ENCODE data around the gene RNF4.

- TF ChIP-seq GATAD2B (conservative IDR thresholded peaks at IDR 0.05; ENCODE audit: low read depth) (peak; percentile 86; the same call in 1 of the 2 replicates), BRCA1 (IDR thresholded peaks at IDR 0.05; ENCODE audit: low read depth, low read length) (no peak), SREBF2 (IDR thresholded peaks at IDR 0.05; ENCODE audit: low read length) (no peak), CHD2 (IDR thresholded peaks at IDR 0.05; ENCODE audit: borderline replicate concordance, low read depth, low read length) (no peak), RCOR1 (conservative IDR thresholded peaks at IDR 0.05; ENCODE audit: low read depth, low read length) (no peak), POLR2A (IDR thresholded peaks at IDR 0.05; ENCODE audit: low read depth, low read length) (0 out of 2 replicates have a peak, but pooled peaks have one; percentile 57), SMC3 (IDR thresholded peaks at IDR 0.05; ENCODE audit: borderline replicate concordance, low read length) (no peak), EZH2 (IDR thresholded peaks at IDR 0.05; ENCODE audit: borderline replicate concordance, control insufficient read depth, low read depth, low read length) (no peak), EP300 (IDR thresholded peaks at IDR 0.05; ENCODE audit: borderline replicate concordance in 1 of 2, control insufficient read depth in 1 of 2, low read depth in 2 of 2, low read length in 2 of 2) (no peak), NFYB (IDR thresholded peaks at IDR 0.05; ENCODE audit: insufficient read depth, low read depth, low read length) (no peak), CTCF (IDR thresholded peaks at IDR 0.05 in 2 of 3, conservative IDR thresholded peaks at IDR 0.05 in 1 of 3; ENCODE audit: control insufficient read depth in 2 of 3, extremely low read depth in 1 of 3, insufficient read depth in 1 of 3, low read depth in 3 of 3, low read length in 3 of 3) (no peak), SUZ12 (IDR thresholded peaks at IDR 0.05; ENCODE audit: unreplicated experiment) (no peak), JUND (IDR thresholded peaks at IDR 0.05; ENCODE audit: low read depth, low read length) (no peak)
Observed at GRCh38 chr4:2537011-2537830, 68.3 kb downstream of the RNF4 start.

All from GM12878 (cell line).